Measurements from ENCODE around the gene AJM1. TPM values are rescaled to one million over a fixed set of nuclear protein-coding genes. Genes with fewer than 3 reads are reported as not detected.
A peak's percentile ranks its signal among the peaks of the same experiment; 100 is the strongest.

AJM1 gene
- total RNA-seq, 6 experiments from 2014 or later = 4.5 to 8.0 (median 5.3) TPM

DNA sequence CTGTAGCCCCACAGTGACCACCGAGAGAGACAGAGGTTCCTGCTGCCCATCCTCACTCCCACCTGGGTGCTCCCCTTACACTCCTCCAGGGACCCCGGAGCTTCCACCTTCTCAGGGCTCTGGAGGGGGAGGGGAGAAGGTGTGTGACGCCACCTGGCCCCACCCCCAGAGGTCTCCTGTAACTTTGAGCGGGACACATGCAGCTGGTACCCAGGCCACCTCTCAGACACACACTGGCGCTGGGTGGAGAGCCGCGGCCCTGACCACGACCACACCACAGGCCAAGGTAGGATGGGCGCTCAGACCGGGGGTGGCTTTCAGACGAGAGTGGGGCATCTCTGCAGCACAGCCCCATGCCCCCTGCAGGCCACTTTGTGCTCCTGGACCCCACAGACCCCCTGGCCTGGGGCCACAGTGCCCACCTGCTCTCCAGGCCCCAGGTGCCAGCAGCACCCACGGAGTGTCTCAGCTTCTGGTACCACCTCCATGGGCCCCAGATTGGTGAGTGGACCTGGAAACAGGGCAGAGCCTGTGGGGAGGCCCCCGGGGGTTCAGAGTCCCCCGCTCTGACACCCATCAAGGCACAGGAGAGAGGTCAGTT is 14.4 kb downstream of the AJM1 start:
- Mint-ChIP-seq H3K9me3 (no peaks in the 10 kb centered on the region), H3K27me3 (ENCODE audit: insufficient read depth) (peaks cover 1% of the 10 kb centered on the region; the same call in 1 of the 2 replicates), H3K4me3 (no peak overlapping the region), H3K36me3 (ENCODE audit: low read depth) (no peaks in the 10 kb centered on the region), H3K4me1 (ENCODE audit: low read depth) (no peaks in the 10 kb centered on the region), H3K27ac (no peak overlapping the region)
- no peak for DNase-seq
- TF ChIP-seq, protein P1, sequence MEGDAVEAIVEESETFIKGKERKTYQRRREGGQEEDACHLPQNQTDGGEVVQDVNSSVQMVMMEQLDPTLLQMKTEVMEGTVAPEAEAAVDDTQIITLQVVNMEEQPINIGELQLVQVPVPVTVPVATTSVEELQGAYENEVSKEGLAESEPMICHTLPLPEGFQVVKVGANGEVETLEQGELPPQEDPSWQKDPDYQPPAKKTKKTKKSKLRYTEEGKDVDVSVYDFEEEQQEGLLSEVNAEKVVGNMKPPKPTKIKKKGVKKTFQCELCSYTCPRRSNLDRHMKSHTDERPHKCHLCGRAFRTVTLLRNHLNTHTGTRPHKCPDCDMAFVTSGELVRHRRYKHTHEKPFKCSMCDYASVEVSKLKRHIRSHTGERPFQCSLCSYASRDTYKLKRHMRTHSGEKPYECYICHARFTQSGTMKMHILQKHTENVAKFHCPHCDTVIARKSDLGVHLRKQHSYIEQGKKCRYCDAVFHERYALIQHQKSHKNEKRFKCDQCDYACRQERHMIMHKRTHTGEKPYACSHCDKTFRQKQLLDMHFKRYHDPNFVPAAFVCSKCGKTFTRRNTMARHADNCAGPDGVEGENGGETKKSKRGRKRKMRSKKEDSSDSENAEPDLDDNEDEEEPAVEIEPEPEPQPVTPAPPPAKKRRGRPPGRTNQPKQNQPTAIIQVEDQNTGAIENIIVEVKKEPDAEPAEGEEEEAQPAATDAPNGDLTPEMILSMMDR (IDR thresholded peaks at IDR 0.05) = peak; percentile 38; the same call in 1 of the 2 replicates

DNA sequence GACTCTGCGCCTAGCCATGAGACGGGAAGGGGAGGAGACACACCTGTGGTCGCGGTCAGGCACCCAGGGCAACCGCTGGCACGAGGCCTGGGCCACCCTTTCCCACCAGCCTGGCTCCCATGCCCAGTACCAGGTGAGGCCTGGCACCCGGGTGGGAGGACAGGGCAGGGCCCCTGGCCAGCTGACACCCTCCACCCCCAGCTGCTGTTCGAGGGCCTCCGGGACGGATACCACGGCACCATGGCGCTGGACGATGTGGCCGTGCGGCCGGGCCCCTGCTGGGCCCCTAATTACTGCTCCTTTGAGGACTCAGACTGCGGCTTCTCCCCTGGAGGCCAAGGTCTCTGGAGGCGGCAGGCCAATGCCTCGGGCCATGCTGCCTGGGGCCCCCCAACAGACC is 14.9 kb downstream of the AJM1 start:
- Mint-ChIP-seq H3K27me3 (ENCODE audit: insufficient read depth) (peaks cover 1% of the 10 kb centered on the region; the same call in 1 of the 2 replicates), H3K9me3 (no peaks in the 10 kb centered on the region), H3K4me1 (ENCODE audit: low read depth) (no peaks in the 10 kb centered on the region), H3K4me3 (no peak overlapping the region), H3K36me3 (ENCODE audit: low read depth) (no peaks in the 10 kb centered on the region), H3K27ac (no peak overlapping the region)
- no peak for DNase-seq
- TF ChIP-seq, protein P1 (IDR thresholded peaks at IDR 0.05) = no peak

DNA sequence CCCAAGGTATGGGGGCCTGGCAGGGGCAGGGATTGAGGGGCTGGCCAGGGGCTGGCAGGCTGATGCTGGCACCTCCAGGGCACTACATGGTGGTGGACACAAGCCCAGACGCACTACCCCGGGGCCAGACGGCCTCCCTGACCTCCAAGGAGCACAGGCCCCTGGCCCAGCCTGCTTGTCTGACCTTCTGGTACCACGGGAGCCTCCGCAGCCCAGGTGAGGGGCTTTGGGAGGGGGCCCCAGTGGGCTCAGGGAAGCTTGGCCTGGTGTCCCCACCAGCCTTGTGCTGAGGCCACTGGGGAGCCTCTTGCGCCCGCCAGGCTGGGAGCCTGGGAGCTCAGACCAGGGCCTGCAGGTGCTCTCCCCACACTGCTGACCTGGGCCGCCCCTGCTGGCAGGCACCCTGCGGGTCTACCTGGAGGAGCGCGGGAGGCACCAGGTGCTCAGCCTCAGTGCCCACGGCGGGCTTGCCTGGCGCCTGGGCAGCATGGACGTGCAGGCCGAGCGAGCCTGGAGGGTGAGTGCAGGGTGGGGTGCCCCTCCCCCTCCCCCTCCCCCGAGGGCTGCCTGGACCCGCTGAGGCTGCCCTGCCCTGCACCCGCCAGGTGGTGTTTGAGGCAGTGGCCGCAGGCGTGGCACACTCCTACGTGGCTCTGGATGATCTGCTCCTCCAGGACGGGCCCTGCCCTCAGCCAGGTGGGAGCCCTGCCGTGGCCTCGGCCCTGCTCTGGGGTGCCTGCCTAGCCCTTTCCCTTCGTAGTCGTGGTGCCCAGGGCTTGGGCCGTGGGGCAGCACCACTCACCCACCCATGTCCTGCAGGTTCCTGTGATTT is 15.5 kb downstream of the AJM1 start:
- Mint-ChIP-seq H3K4me1 (ENCODE audit: low read depth) (no peaks in the 10 kb centered on the region), H3K36me3 (ENCODE audit: low read depth) (no peaks in the 10 kb centered on the region), H3K9me3 (no peaks in the 10 kb centered on the region), H3K27ac (no peak overlapping the region), H3K27me3 (ENCODE audit: insufficient read depth) (no peaks in the 10 kb centered on the region), H3K4me3 (no peak overlapping the region)
- no peak for DNase-seq
- TF ChIP-seq, protein P1 (IDR thresholded peaks at IDR 0.05) = no peak

DNA sequence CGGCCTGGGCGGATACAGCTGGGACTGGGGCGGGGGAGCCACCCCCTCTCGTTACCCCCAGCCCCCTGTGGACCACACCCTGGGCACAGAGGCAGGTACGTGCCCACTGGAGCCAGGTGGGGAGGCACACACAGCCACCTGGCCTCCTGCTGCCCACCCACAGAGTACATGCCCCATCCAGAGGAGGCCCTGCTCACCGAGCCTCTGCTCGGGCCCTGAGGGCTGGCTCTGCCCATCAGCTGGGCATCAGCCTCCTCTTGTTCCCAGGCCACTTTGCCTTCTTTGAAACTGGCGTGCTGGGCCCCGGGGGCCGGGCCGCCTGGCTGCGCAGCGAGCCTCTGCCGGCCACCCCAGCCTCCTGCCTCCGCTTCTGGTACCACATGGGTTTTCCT is 16.2 kb downstream of the AJM1 start:
- Mint-ChIP-seq H3K4me3 (no peak overlapping the region), H3K27me3 (ENCODE audit: insufficient read depth) (no peaks in the 10 kb centered on the region), H3K27ac (no peak overlapping the region), H3K4me1 (ENCODE audit: low read depth) (no peaks in the 10 kb centered on the region), H3K36me3 (ENCODE audit: low read depth) (no peaks in the 10 kb centered on the region), H3K9me3 (no peaks in the 10 kb centered on the region)
- TF ChIP-seq, protein P1 (IDR thresholded peaks at IDR 0.05) = no peak
- no peak for DNase-seq

DNA sequence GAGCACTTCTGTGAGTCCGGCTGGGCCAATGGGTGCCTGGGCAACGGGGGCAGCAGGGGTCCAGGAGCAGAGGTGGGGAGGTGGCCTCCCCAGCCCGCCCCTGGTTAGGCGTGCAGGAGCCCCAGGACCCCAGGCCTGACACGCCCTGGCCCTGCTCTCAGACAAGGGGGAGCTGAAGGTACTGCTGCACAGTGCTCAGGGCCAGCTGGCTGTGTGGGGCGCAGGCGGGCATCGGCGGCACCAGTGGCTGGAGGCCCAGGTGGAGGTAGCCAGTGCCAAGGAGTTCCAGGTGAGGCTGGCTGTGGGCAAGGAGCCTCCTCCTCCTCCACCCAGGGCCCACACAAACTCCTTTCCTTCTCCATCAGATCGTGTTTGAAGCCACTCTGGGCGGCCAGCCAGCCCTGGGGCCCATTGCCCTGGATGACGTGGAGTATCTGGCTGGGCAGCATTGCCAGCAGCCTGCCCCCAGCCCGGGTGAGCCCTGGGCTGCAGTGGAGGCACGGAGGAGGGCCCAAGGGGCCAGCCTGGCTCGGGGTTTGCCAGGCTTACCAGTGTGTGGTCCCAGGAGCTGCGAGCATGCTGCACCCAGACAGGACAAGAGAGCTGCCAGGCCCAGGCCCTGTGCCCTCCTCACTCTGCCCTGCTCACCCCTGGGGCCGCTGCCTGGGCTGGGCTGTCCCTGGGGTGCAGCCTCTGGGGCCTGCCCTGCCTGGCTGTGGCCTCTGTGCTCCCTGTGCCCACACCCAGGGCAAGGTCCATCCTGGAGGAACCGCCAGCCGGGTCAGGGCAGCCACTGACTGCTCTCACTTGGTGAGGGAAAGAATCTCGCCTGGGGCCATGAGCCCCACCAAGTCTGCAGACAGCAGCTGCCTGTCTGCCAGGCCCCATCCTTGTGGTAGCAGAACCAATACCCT is 16.8 kb downstream of the AJM1 start:
- Mint-ChIP-seq H3K4me3 (no peak overlapping the region), H3K27me3 (ENCODE audit: insufficient read depth) (no peaks in the 10 kb centered on the region), H3K27ac (no peak overlapping the region; the same call in 1 of the 2 replicates), H3K36me3 (ENCODE audit: low read depth) (no peaks in the 10 kb centered on the region; the same call in 1 of the 2 replicates), H3K4me1 (ENCODE audit: low read depth) (peaks cover 6% of the 10 kb centered on the region), H3K9me3 (no peaks in the 10 kb centered on the region)
- peak; percentile 30 for DNase-seq
- TF ChIP-seq, protein P1 (IDR thresholded peaks at IDR 0.05) = no peak

Measured in HFFc6 (cell line).